Lower lobe of right lung (tissue), 2 donors: ENCODE measurements around the gene AUTS2. TPM values are rescaled to one million over a fixed set of nuclear protein-coding genes. Genes with fewer than 3 reads are reported as not detected.

Source experiments
- ATAC-seq, 2 donors: fragments of 200-7000 bp; cut with Tn5 transposase; one replicate each; pipeline ENCODE4 v1.9.1; 2020 to 2022; ENCODE audit warnings: mild to moderate bottlenecking in 2 of 2, moderate library complexity in 2 of 2
- DNase-seq: peaks from one replicate; pipeline ENCODE4 v3.0.0-alpha.2; 2020
- H3K27ac ChIP-seq: fragments of 200-600 bp; one replicate; pipeline ENCODE4 v1.8.0; 2022
- H3K27me3 ChIP-seq: fragments of 200-600 bp; one replicate; pipeline ENCODE4 v1.8.0; 2022; ENCODE audit warnings: low read depth
- H3K36me3 ChIP-seq: fragments of 200-600 bp; one replicate; pipeline ENCODE4 v1.8.0; 2022; ENCODE audit warnings: mild to moderate bottlenecking
- H3K4me1 ChIP-seq: fragments of 200-600 bp; one replicate; pipeline ENCODE4 v1.8.0; 2022
- H3K4me3 ChIP-seq: fragments of 200-600 bp; one replicate; pipeline ENCODE4 v1.8.0; 2022; ENCODE audit warnings: mild to moderate bottlenecking
- H3K9me3 ChIP-seq: fragments of 200-600 bp; one replicate; pipeline ENCODE4 v1.8.0; 2022
- CTCF ChIP-seq: fragments of 200-600 bp; IDR thresholded peaks from one replicate; pipeline ENCODE4 v1.8.0; 2022; ENCODE audit warnings: antibody characterized with exemption, mild to moderate bottlenecking
- intact Hi-C: fragments of 100-400 bp; cut with DNase I; formaldehyde crosslinking; loops from one replicate; pipeline ENCODE4 v1.11.0; 2022
- total RNA-seq: library from RNA; stranded (reverse); fragmentation: NEBNext Ultra II Directional; extraction: Animal tissue kit (Norgen Biotek cat#: 25700); gene quantifications from one replicate; pipeline ENCODE4 v1.2.1, GENCODE V29; 2021
- donor health status: DM: no; HTN: yes; CAD: no; lungs with severe emphysema.

Gene AUTS2
- total RNA-seq, 1 donor from 2014 or later, result 45.7 TPM

- ATAC-seq, result no peak
- intact Hi-C loops, result no loop called here
- Histone ChIP-seq H3K36me3 (no peaks in the 10 kb centered on the region), H3K9me3 (no peaks in the 10 kb centered on the region), H3K27ac (no peak overlapping the region), H3K4me1 (no peaks in the 10 kb centered on the region), H3K27me3 (no peaks in the 10 kb centered on the region), H3K4me3 (no peak overlapping the region)
- DNase-seq, result no peak
- TF ChIP-seq CTCF, result no peak
Observed at GRCh38 chr7:70573071-70573661, 974.9 kb downstream of the AUTS2 start.

- no peaks in the 10 kb centered on the region for H3K27me3 ChIP-seq
- no peak overlapping the region for H3K4me3 ChIP-seq
- no peaks in the 10 kb centered on the region for H3K9me3 ChIP-seq
- H3K4me1 ChIP-seq, result no peaks in the 10 kb centered on the region
- no peak overlapping the region for H3K27ac ChIP-seq
- H3K36me3 ChIP-seq, result no peaks in the 10 kb centered on the region
- intact Hi-C loops, result no loop called here
- ATAC-seq (no peak), DNase-seq (no peak)
- TF ChIP-seq CTCF, result no peak
Observed at GRCh38 chr7:70573696-70574095, 975.4 kb downstream of the AUTS2 start.

GRCh38 chr7:70574314-70574834 lies 976.1 kb downstream of the AUTS2 start:
- intact Hi-C loops, result no loop called here
- Histone ChIP-seq H3K9me3 (no peaks in the 10 kb centered on the region), H3K27ac (no peak overlapping the region), H3K36me3 (no peaks in the 10 kb centered on the region), H3K27me3 (no peaks in the 10 kb centered on the region), H3K4me3 (no peak overlapping the region), H3K4me1 (no peaks in the 10 kb centered on the region)
- ATAC-seq (no peak), DNase-seq (no peak)
- no peak for TF ChIP-seq CTCF

GRCh38 chr7:70574970-70575799 lies 976.9 kb downstream of the AUTS2 start:
- Histone ChIP-seq H3K4me1 (no peaks in the 10 kb centered on the region), H3K36me3 (no peaks in the 10 kb centered on the region), H3K27ac (no peak overlapping the region), H3K27me3 (no peaks in the 10 kb centered on the region), H3K4me3 (no peak overlapping the region), H3K9me3 (no peaks in the 10 kb centered on the region)
- intact Hi-C loops, result no loop called here
- no peak for TF ChIP-seq CTCF
- DNase-seq, result no peak
- ATAC-seq, result no peak

- H3K4me3 ChIP-seq, result no peak overlapping the region
- no peaks in the 10 kb centered on the region for H3K4me1 ChIP-seq
- H3K27me3 ChIP-seq, result no peaks in the 10 kb centered on the region
- H3K27ac ChIP-seq, result no peak overlapping the region
- intact Hi-C loops, result no loop called here
- H3K36me3 ChIP-seq, result no peaks in the 10 kb centered on the region
- no peak for TF ChIP-seq CTCF
- ATAC-seq, result no peak
- no peaks in the 10 kb centered on the region for H3K9me3 ChIP-seq
- no peak for DNase-seq
Observed at GRCh38 chr7:70577078-70577477, 978.8 kb downstream of the AUTS2 start.
